K562 (cell line): ENCODE data around the gene GPX7. TPM values are rescaled to one million over a fixed set of nuclear protein-coding genes. Genes with fewer than 3 reads are reported as not detected.

ENCODE experiments used
- ATAC-seq: fragments of 200-7000 bp; cut with Tn5 transposase; 3 replicates; pipeline ENCODE4 v1.9.1; 2020; ENCODE audit warnings: moderate library complexity
- BruUV-seq: library from RNA; stranded (reverse); fragments of 400-500 nt; replicated peaks from 2 replicates; lab custom pipeline; 2021; lab: Mats Ljungman, UMichigan
- CTCF ChIA-PET: fragments of 300-600 bp; formaldehyde crosslinking; extraction: SDS; loops from one replicate; lab custom pipeline; 2021; ENCODE audit warnings: low intra/inter-chr PET ratio; lab: Yijun Ruan, JAX
- POLR2A ChIA-PET: fragments of 300-600, 350-650 bp; sonication (Branson Sonifier 250); formaldehyde crosslinking; extraction: SDS; loops from one replicate; lab custom pipeline; 2021; ENCODE audit warnings: antibody characterized with exemption, inconsistent platforms; lab: Yijun Ruan, JAX
- DNase-seq, 4 experiments: peaks; one replicate each; pipeline versions ENCODE4 v3.0.0 to v3.0.0-alpha.2; 2011 to 2018; ENCODE audit warnings: low spot score in 3 of 4, mixed read lengths in 3 of 4; ENCODE audit errors: extremely low read depth in 1 of 4
- FAIRE-seq: peaks from 2 replicates; lab custom pipeline; 2011; peaks lifted over from hg19 to GRCh38; lab: Jason Lieb, UNC
- H2AFZ ChIP-seq: 2 replicates; pipeline ENCODE4 v1.6.0; 2011; ENCODE audit warnings: low read depth, low read length, control low read depth, inconsistent platforms
- H3K27ac ChIP-seq: fragments of 200-600 bp; 3 replicates; pipeline ENCODE4 v1.8.0; 2011; ENCODE audit warnings: low read depth, mild to moderate bottlenecking, control low read depth, inconsistent platforms, low read length, moderate library complexity, mixed read lengths; ENCODE audit errors: extremely low read depth
- H3K27me3 ChIP-seq, 2 experiments: fragments of 300-600 bp in 1 of 2; 2 replicates in 1 of 2; 3 replicates in 1 of 2; pipeline versions ENCODE4 v1.6.0 to v1.8.0; 2011; ENCODE audit warnings: inconsistent platforms in 2 of 2, low read length in 2 of 2, mild to moderate bottlenecking in 1 of 2, mixed read lengths in 1 of 2, moderate library complexity in 1 of 2; ENCODE audit not compliant: control insufficient read depth in 2 of 2, insufficient read depth in 2 of 2
- H3K36me3 ChIP-seq: fragments of 300-600 bp; 3 replicates; pipeline ENCODE4 v1.8.0; 2011; ENCODE audit warnings: mild to moderate bottlenecking, low read length, inconsistent platforms; ENCODE audit not compliant: control insufficient read depth, insufficient read depth
- H3K4me1 ChIP-seq, 2 experiments: fragments of 200-600 bp in 1 of 2; replicated peaks in 1 of 2; 2 replicates in 1 of 2; 3 replicates in 1 of 2; pipeline versions ENCODE4 v1.5.1 to v1.8.0; 2011; ENCODE audit warnings: inconsistent platforms in 2 of 2, low read length in 2 of 2, mild to moderate bottlenecking in 1 of 2, mixed read lengths in 1 of 2, moderate library complexity in 1 of 2; ENCODE audit not compliant: control insufficient read depth in 2 of 2, insufficient read depth in 2 of 2
- H3K4me2 ChIP-seq: 2 replicates; pipeline ENCODE4 v1.6.1; 2011; ENCODE audit warnings: low read length, control low read depth, inconsistent platforms, mixed read lengths; ENCODE audit not compliant: insufficient read depth
- H3K4me3 ChIP-seq: fragments of 200-600 bp; sonication (generic), shearing (Covaris generic); 2 replicates; pipeline ENCODE4 v1.5.1; 2016; ENCODE audit warnings: control low read depth, inconsistent platforms
- H3K79me2 ChIP-seq: fragments of 200-600 bp; 3 replicates; pipeline ENCODE4 v1.8.0; 2011; ENCODE audit warnings: low read length, inconsistent platforms; ENCODE audit not compliant: control insufficient read depth, insufficient read depth
- H3K9ac ChIP-seq, 2 experiments: 2 replicates each; pipeline versions ENCODE4 v1.6.0 to v1.6.1; 2011; ENCODE audit warnings: low read depth in 2 of 2, low read length in 2 of 2, control low read depth in 1 of 2, inconsistent platforms in 1 of 2, mild to moderate bottlenecking in 1 of 2, mixed read lengths in 1 of 2; ENCODE audit not compliant: insufficient read depth in 1 of 2
- H3K9me1 ChIP-seq: one replicate; pipeline ENCODE4 v1.6.0; 2011; ENCODE audit warnings: inconsistent platforms, mild to moderate bottlenecking, low read length, moderate library complexity; ENCODE audit not compliant: control insufficient read depth, insufficient read depth
- H3K9me3 ChIP-seq: replicated peaks from 2 replicates; pipeline ENCODE4 v1.5.1; 2011; ENCODE audit warnings: low read depth, low read length, inconsistent platforms; ENCODE audit not compliant: control insufficient read depth, insufficient read depth
- H4K20me1 ChIP-seq: replicated peaks from 2 replicates; pipeline ENCODE4 v1.6.1; 2011; ENCODE audit warnings: low read length, inconsistent platforms, mixed read lengths; ENCODE audit not compliant: control insufficient read depth, insufficient read depth
- CEBPG ChIP-seq, 3 experiments: fragments of 200-800 bp in 1 of 3; sonication (Bioruptor generic) in 1 of 3; sonication (generic) in 1 of 3; formaldehyde crosslinking in 1 of 3; IDR thresholded peaks in 2 of 3; conservative IDR thresholded peaks in 1 of 3; 2 replicates each; pipeline versions ENCODE4 v1.6.1 to v1.8.0; 2016 to 2022; ENCODE audit warnings: missing compliant biosample characterization in 2 of 3, missing genetic modification characterization in 2 of 3, mild to moderate bottlenecking in 1 of 3, missing genetic modification reagents in 1 of 3
- CREB5 ChIP-seq: fragments of 250-450 bp; sonication (Bioruptor Pico); IDR thresholded peaks from 2 replicates; pipeline ENCODE4 v1.5.0; 2020; ENCODE audit warnings: mild to moderate bottlenecking
- ELF4 ChIP-seq: fragments of 450-650 bp; formaldehyde crosslinking; IDR thresholded peaks from 2 replicates; pipeline ENCODE4 v1.4.0; 2022; ENCODE audit warnings: missing genetic modification characterization
- FOXA3 ChIP-seq, 2 experiments: fragments of 450-650 bp in 1 of 2; sonication (generic) in 1 of 2; formaldehyde crosslinking; IDR thresholded peaks in 1 of 2; conservative IDR thresholded peaks in 1 of 2; 2 replicates each; pipeline versions ENCODE4 v1.4.0 to v1.8.0; 2020 to 2022; ENCODE audit warnings: mild to moderate bottlenecking in 2 of 2, missing genetic modification reagents in 1 of 2
- FOXJ3 ChIP-seq: sonication (generic); formaldehyde crosslinking; IDR thresholded peaks from 2 replicates; pipeline ENCODE4 v1.4.0; 2020; ENCODE audit warnings: mild to moderate bottlenecking, missing genetic modification reagents
- GABPA ChIP-seq: fragments of 200-800 bp; sonication (Bioruptor generic); conservative IDR thresholded peaks from 2 replicates; pipeline ENCODE4 v1.6.1; 2016; ENCODE audit warnings: low read depth, missing genetic modification characterization, missing compliant biosample characterization
- PKNOX1 ChIP-seq: fragments of 450-650 bp; IDR thresholded peaks from 2 replicates; pipeline ENCODE4 v1.6.1; 2016
- RCOR1 ChIP-seq, 2 experiments: IDR thresholded peaks; 2 replicates each; pipeline ENCODE4 v1.6.1; 2012; ENCODE audit warnings: low read depth in 2 of 2, low read length in 2 of 2, borderline replicate concordance in 1 of 2, improper control_type of control experiment in 1 of 2
- TAF7 ChIP-seq: fragments of 450-650 bp; IDR thresholded peaks from 2 replicates; pipeline ENCODE4 v1.6.1; 2016; ENCODE audit warnings: missing genetic modification characterization, missing compliant biosample characterization
- THRA ChIP-seq: fragments of 450-650 bp; IDR thresholded peaks from 2 replicates; pipeline ENCODE4 v1.6.1; 2017; ENCODE audit warnings: mild to moderate bottlenecking, moderate library complexity
- THRB ChIP-seq: fragments of 450-650 bp; formaldehyde crosslinking; conservative IDR thresholded peaks from 2 replicates; pipeline ENCODE4 v1.4.0; 2022; ENCODE audit warnings: mild to moderate bottlenecking, missing genetic modification characterization
- ZNF75A ChIP-seq: fragments of 450-650 bp; formaldehyde crosslinking; IDR thresholded peaks from 2 replicates; pipeline ENCODE4 v1.4.0; 2020; ENCODE audit warnings: mild to moderate bottlenecking
- WGBS: fragments of 100-300 bp; shearing (Covaris generic); methylation state at CpG from one replicate; pipeline ENCODE4 v1.1.6; 2016; ENCODE audit warnings: low coverage, mixed read lengths; ENCODE audit not compliant: insufficient coverage; ENCODE audit errors: missing lambda C conversion rate; 5-methylcytosine and 5-hydroxymethylcytosine counted together
- in situ Hi-C: fragments of 300-500 bp; cut with MboI; formaldehyde crosslinking; loops from 4 replicates; pipeline ENCODE4 v1.15.0; 2018; ENCODE audit warnings: inconsistent platforms, mixed read lengths
- intact Hi-C: fragments of 100-400 bp; cut with micrococcal nuclease; formaldehyde crosslinking; loops from 2 replicates; pipeline ENCODE4 v1.14.2; 2022
- polyA plus RNA-seq, 8 experiments: library from polyadenylated mRNA; depleted of rRNA in 4 of 8; stranded (reverse) in 5 of 8; unstranded in 3 of 8; fragments of >200 nt; fragmentation: Nextera tagmentation in 2 of 8; fragmentation: Illumina TruSeq in 1 of 8; extraction: Ambion mirVana in 2 of 8; extraction: Trizol in 1 of 8; gene quantifications; 2 replicates each; pipeline versions ENCODE4 v1.2.1 to v1.2.3, GENCODE V29; 2011 to 2014; ENCODE audit warnings: inconsistent platforms in 1 of 8, missing spikeins in 1 of 8
- total RNA-seq, 7 experiments: library from RNA; depleted of rRNA in 6 of 7; stranded (reverse); fragments of >200 nt in 6 of 7; fragmentation: Illumina TruSeq in 2 of 7; extraction: Trizol in 2 of 7; gene quantifications; 2 replicates each; pipeline versions ENCODE4 v1.2.1 to v1.2.3, GENCODE V29; 2011 to 2021; ENCODE audit warnings: low replicate concordance in 1 of 7

Gene GPX7
- total and polyA plus RNA-seq, 9 of the 15 experiments (the other 6 are each of a cell fraction or from before 2014, with no cell fraction given) = 0.08 TPM; not detected in 8

- ChIA-PET CTCF (no interaction called here), POLR2A (no interaction called here)
- in situ Hi-C loops (no loop called here), intact Hi-C loops (no loop called here)
- Histone ChIP-seq H3K4me2 (no peak overlapping the region), H3K9ac (no peak overlapping the region), H3K27me3 (0 out of 5 replicates have a peak, but pooled peaks cover 0 to 4% of the 10 kb centered on the region in 2 experiments), H3K27ac (no peak overlapping the region), H3K4me3 (no peak overlapping the region), H3K9me3 (no peaks in the 10 kb centered on the region; the same call in 1 of the 2 replicates), H3K9me1 (no peaks in the 10 kb centered on the region), H4K20me1 (no peaks in the 10 kb centered on the region), H3K4me1 (no peaks in the 10 kb centered on the region; a peak in 1 of 5 replicates), H3K79me2 (no peaks in the 10 kb centered on the region), H2AFZ (no peak overlapping the region), H3K36me3 (no peaks in the 10 kb centered on the region)
- WGBS = 1% methylated on average over 2 of the region's 2 CpGs
- no TSS peak for BruUV-seq
- FAIRE-seq (no peak), DNase-seq (no peak), ATAC-seq (no peak)
- TF ChIP-seq ELF4 (CRISPR knock-in tag) (no peak), TAF7 (tag) (no peak), RCOR1 (IDR thresholded peaks at IDR 0.05; ENCODE audit: borderline replicate concordance in 1 of 2, low read depth in 2 of 2, low read length in 2 of 2) (0 out of 4 replicates have a peak, but pooled peaks of 1 of the 2 experiments have one; percentile 11), GABPA (0 out of 2 replicates have a peak, but pooled peaks have one; percentile 34), CEBPG (CRISPR knock-in tag; IDR thresholded peaks at IDR 0.05) (no peak), CEBPG (tag; conservative IDR thresholded peaks at IDR 0.05 in 1 of 2, IDR thresholded peaks at IDR 0.05 in 1 of 2) (peak; percentile 65 to 72), CREB5 (no peak), FOXA3 (CRISPR knock-in tag; conservative IDR thresholded peaks at IDR 0.05 in 1 of 2, IDR thresholded peaks at IDR 0.05 in 1 of 2) (no peak), FOXJ3 (CRISPR knock-in tag) (no peak), ZNF75A (CRISPR knock-in tag) (no peak), THRA (no peak), THRB (CRISPR knock-in tag) (no peak), PKNOX1 (peak; percentile 61; the same call in 1 of the 2 replicates)
These were observed 22.8 kb upstream of the GPX7 start for GRCh38 chr1:52579415-52579814.
